ENCODE measurements around the gene AMD1.

AMD1 gene

GRCh38 chr6:110944681-110945151 lies 70.1 kb downstream of the AMD1 start:
- DNase-seq, result no peak
